H1 (cell line): ENCODE data around the gene CDK8. TPM values are rescaled to one million over a fixed set of nuclear protein-coding genes. Genes with fewer than 3 reads are reported as not detected.

ENCODE experiments used
- CTCF ChIA-PET: fragments of 300-600 bp; sonication (Branson Sonifier 250); formaldehyde crosslinking; loops from one replicate; lab custom pipeline; 2021; ENCODE audit not compliant: partially characterized antibody; lab: Charles Lee
- POLR2A ChIA-PET: fragments of 300-600 bp; sonication (Branson Sonifier 250); formaldehyde crosslinking; loops from one replicate; lab custom pipeline; 2021; ENCODE audit warnings: inconsistent platforms; ENCODE audit not compliant: partially characterized antibody; lab: Charles Lee
- DNase-seq, 2 experiments: peaks; one replicate each; pipeline versions ENCODE4 v3.0.0 to v3.0.0-alpha.2; 2010 to 2022; ENCODE audit warnings: low spot score in 2 of 2, low read depth in 1 of 2, mixed read lengths in 1 of 2
- FAIRE-seq: peaks from 2 replicates; lab custom pipeline; 2011; peaks lifted over from hg19 to GRCh38; lab: Jason Lieb, UNC
- H2AFZ ChIP-seq: 2 replicates; pipeline ENCODE4 v1.8.1; 2012; ENCODE audit warnings: low read length, inconsistent platforms
- H2AK5ac ChIP-seq: 2 replicates; pipeline ENCODE4 v1.6.1; 2013; ENCODE audit warnings: low read depth, low read length
- H2BK120ac ChIP-seq: replicated peaks from 2 replicates; pipeline ENCODE3; 2013; ENCODE audit warnings: low read depth, low read length, inconsistent platforms
- H2BK12ac ChIP-seq: 2 replicates; pipeline ENCODE4 v1.6.1; 2013; ENCODE audit warnings: low read depth, low read length
- H2BK15ac ChIP-seq: 2 replicates; pipeline ENCODE4 v1.6.1; 2013; ENCODE audit warnings: low read length
- H2BK20ac ChIP-seq: 2 replicates; pipeline ENCODE4 v1.6.1; 2013; ENCODE audit warnings: low read length
- H2BK5ac ChIP-seq: 2 replicates; pipeline ENCODE4 v1.6.1; 2013; ENCODE audit warnings: low read depth, low read length
- H3K14ac ChIP-seq: 2 replicates; pipeline ENCODE4 v1.6.1; 2013; ENCODE audit warnings: inconsistent platforms; ENCODE audit not compliant: insufficient read length
- H3K18ac ChIP-seq: 2 replicates; pipeline ENCODE4 v1.6.1; 2013; ENCODE audit warnings: low read length; ENCODE audit errors: extremely low read depth
- H3K23ac ChIP-seq: 2 replicates; pipeline ENCODE4 v1.6.1; 2013; ENCODE audit warnings: inconsistent platforms; ENCODE audit not compliant: insufficient read length
- H3K23me2 ChIP-seq: 2 replicates; pipeline ENCODE4 v1.6.1; 2013; ENCODE audit warnings: low read depth, low read length
- H3K27ac ChIP-seq: 2 replicates; pipeline ENCODE4 v1.6.1; 2011; ENCODE audit warnings: low read depth, low read length, inconsistent platforms
- H3K27me3 ChIP-seq, 4 experiments: replicated peaks in 1 of 4; 1 replicate in 1 of 4; 2 replicates in 3 of 4; pipeline versions ENCODE4 v1.6.1 to v1.8.1; 2011 to 2013; ENCODE audit warnings: low read length in 3 of 4, mild to moderate bottlenecking in 3 of 4, inconsistent platforms in 2 of 4, mixed read lengths in 2 of 4, moderate library complexity in 1 of 4; ENCODE audit not compliant: control insufficient read depth in 3 of 4, insufficient read depth in 3 of 4; ENCODE audit errors: extremely low read depth in 1 of 4
- H3K36me3 ChIP-seq, 4 experiments: 2 replicates each; pipeline versions ENCODE4 v1.6.1 to v1.8.1; 2011 to 2013; ENCODE audit warnings: mild to moderate bottlenecking in 4 of 4, low read length in 3 of 4, moderate library complexity in 2 of 4, control low read depth in 1 of 4, inconsistent platforms in 1 of 4; ENCODE audit not compliant: insufficient read depth in 4 of 4, control insufficient read depth in 2 of 4
- H3K4ac ChIP-seq: replicated peaks from 2 replicates; pipeline ENCODE3; 2013; ENCODE audit warnings: low read length, low read depth, mixed read lengths, inconsistent platforms; ENCODE audit not compliant: insufficient read length
- H3K4me1 ChIP-seq, 4 experiments: replicated peaks in 1 of 4; 1 replicate in 1 of 4; 2 replicates in 3 of 4; pipeline versions ENCODE4 v1.6.1 to v1.8.1; 2011 to 2013; ENCODE audit warnings: low read length in 3 of 4, inconsistent platforms in 2 of 4, mixed read lengths in 1 of 4; ENCODE audit not compliant: insufficient read depth in 4 of 4, control insufficient read depth in 3 of 4
- H3K4me2 ChIP-seq, 2 experiments: 2 replicates each; pipeline versions ENCODE4 v1.6.1 to v1.8.1; 2011 to 2013; ENCODE audit warnings: low read depth in 2 of 2, low read length in 2 of 2, control low read depth in 1 of 2, inconsistent platforms in 1 of 2, mild to moderate bottlenecking in 1 of 2; ENCODE audit not compliant: insufficient read depth in 1 of 2
- H3K4me3 ChIP-seq, 4 experiments: fragments of 200-600, 300-600 bp in 1 of 4; sonication (generic), shearing (Covaris generic), sonication (Bioruptor Twin) in 1 of 4; 2 replicates each; pipeline versions ENCODE4 v1.5.1 to v1.8.1; 2011 to 2016; ENCODE audit warnings: low read length in 4 of 4, low read depth in 3 of 4, control low read depth in 2 of 4, inconsistent platforms in 2 of 4, mild to moderate bottlenecking in 2 of 4, mixed read lengths in 1 of 4, moderate library complexity in 1 of 4; ENCODE audit not compliant: insufficient read depth in 2 of 4; ENCODE audit errors: extremely low read depth in 1 of 4
- H3K56ac ChIP-seq: replicated peaks from 2 replicates; pipeline ENCODE3; 2013; ENCODE audit warnings: low read depth, mild to moderate bottlenecking, mixed read lengths, low read length, inconsistent platforms; ENCODE audit not compliant: insufficient read length
- H3K79me1 ChIP-seq: 2 replicates; pipeline ENCODE4 v1.6.1; 2013; ENCODE audit warnings: low read depth, low read length, control low read depth
- H3K79me2 ChIP-seq, 2 experiments: 2 replicates each; pipeline versions ENCODE4 v1.6.1 to v1.8.1; 2012 to 2013; ENCODE audit warnings: low read length in 2 of 2, mild to moderate bottlenecking in 2 of 2, inconsistent platforms in 1 of 2; ENCODE audit not compliant: insufficient read depth in 2 of 2, control insufficient read depth in 1 of 2
- H3K9ac ChIP-seq, 4 experiments: replicated peaks in 1 of 4; 1 replicate in 1 of 4; 2 replicates in 3 of 4; pipeline versions ENCODE4 v1.6.1 to v1.8.1; 2011 to 2013; ENCODE audit warnings: low read depth in 3 of 4, low read length in 3 of 4, control low read depth in 2 of 4, mild to moderate bottlenecking in 2 of 4, moderate library complexity in 2 of 4, inconsistent platforms in 1 of 4; ENCODE audit errors: extremely low read depth in 1 of 4
- H3K9me3 ChIP-seq, 2 experiments: 2 replicates each; pipeline versions ENCODE4 v1.6.1 to v1.8.1; 2012 to 2013; ENCODE audit warnings: mild to moderate bottlenecking in 2 of 2, moderate library complexity in 2 of 2, control low read depth in 1 of 2, inconsistent platforms in 1 of 2, low read depth in 1 of 2, low read length in 1 of 2, mixed read lengths in 1 of 2; ENCODE audit not compliant: insufficient read depth in 2 of 2
- H4K20me1 ChIP-seq, 2 experiments: replicated peaks in 1 of 2; 2 replicates each; pipeline versions ENCODE3 to v1.8.1; 2011 to 2013; ENCODE audit warnings: inconsistent platforms in 2 of 2, low read length in 2 of 2, mild to moderate bottlenecking in 1 of 2; ENCODE audit not compliant: insufficient read depth in 2 of 2, control insufficient read depth in 1 of 2
- H4K5ac ChIP-seq: 2 replicates; pipeline ENCODE4 v1.6.1; 2013; ENCODE audit warnings: low read length, low read depth, mixed read lengths, inconsistent platforms; ENCODE audit not compliant: insufficient read length
- H4K8ac ChIP-seq: 2 replicates; pipeline ENCODE4 v1.8.0; 2013; ENCODE audit warnings: mild to moderate bottlenecking, moderate library complexity, low read length, inconsistent platforms; ENCODE audit not compliant: insufficient read depth; ENCODE audit errors: extremely low read depth
- H4K91ac ChIP-seq: replicated peaks from 2 replicates; pipeline ENCODE3; 2013; ENCODE audit warnings: low read length, mixed read lengths, inconsistent platforms; ENCODE audit not compliant: insufficient read length
- KDM5A ChIP-seq: fragments of 200-600 bp; IDR thresholded peaks from 2 replicates; pipeline ENCODE4 v1.7.1; 2012; ENCODE audit warnings: mild to moderate bottlenecking, low read length, inconsistent platforms, mixed read lengths
- NRF1 ChIP-seq: IDR thresholded peaks from 2 replicates; pipeline ENCODE4 v1.6.1; 2011; ENCODE audit warnings: mild to moderate bottlenecking, low read depth, low read length, improper control_type of control experiment
- POLR2AphosphoS5 ChIP-seq: IDR thresholded peaks from 2 replicates; pipeline ENCODE4 v1.6.1; 2011; ENCODE audit warnings: low read depth, low read length
- TBP ChIP-seq: IDR thresholded peaks from 2 replicates; pipeline ENCODE4 v1.6.1; 2011; ENCODE audit warnings: low read depth, low read length, improper control_type of control experiment
- ZNF274 ChIP-seq: IDR thresholded peaks from 2 replicates; pipeline ENCODE4 v1.7.0; 2012; ENCODE audit warnings: low read length, borderline replicate concordance; ENCODE audit errors: extremely low read depth
- WGBS, 2 experiments: shearing (Covaris generic) in 1 of 2; methylation state at CpG; one replicate each; pipeline versions ENCODE4 v1.1.6 to v1.1.7; 2013 to 2015; ENCODE audit warnings: low lambda C conversion rate in 2 of 2, mixed read lengths in 2 of 2, inconsistent platforms in 1 of 2, low coverage in 1 of 2, missing lambda C conversion rate in 1 of 2; ENCODE audit not compliant: insufficient replicate concordance in 2 of 2, insufficient coverage in 1 of 2, insufficient read length in 1 of 2; ENCODE audit errors: extremely low coverage in 1 of 2, missing lambda C conversion rate in 1 of 2; 5-methylcytosine and 5-hydroxymethylcytosine counted together
- polyA plus RNA-seq, 7 experiments: library from polyadenylated mRNA; depleted of rRNA in 3 of 7; stranded (reverse) in 5 of 7; unstranded in 2 of 7; fragments of >200 nt in 5 of 7; fragments of 200-250 nt in 2 of 7; gene quantifications; 1 replicate in 5 of 7; 2 replicates in 1 of 7; 4 replicates in 1 of 7; pipeline versions ENCODE4 v1.2.1 to v1.2.3, GENCODE V29; 2011 to 2013; ENCODE audit warnings: missing spikeins in 2 of 7, mixed read lengths in 2 of 7
- total RNA-seq: library from RNA; stranded (reverse); fragmentation: NEBNext Ultra II Directional; extraction: Animal tissue kit (Norgen Biotek cat#: 25700); gene quantifications from 2 replicates; pipeline ENCODE4 v1.2.1, GENCODE V29; 2021

Gene CDK8
- total and polyA plus RNA-seq, 2 of the 8 experiments (the other 6 are each of a cell fraction or from before 2014, with no cell fraction given), result 22.1 to 25.6 TPM

DNA sequence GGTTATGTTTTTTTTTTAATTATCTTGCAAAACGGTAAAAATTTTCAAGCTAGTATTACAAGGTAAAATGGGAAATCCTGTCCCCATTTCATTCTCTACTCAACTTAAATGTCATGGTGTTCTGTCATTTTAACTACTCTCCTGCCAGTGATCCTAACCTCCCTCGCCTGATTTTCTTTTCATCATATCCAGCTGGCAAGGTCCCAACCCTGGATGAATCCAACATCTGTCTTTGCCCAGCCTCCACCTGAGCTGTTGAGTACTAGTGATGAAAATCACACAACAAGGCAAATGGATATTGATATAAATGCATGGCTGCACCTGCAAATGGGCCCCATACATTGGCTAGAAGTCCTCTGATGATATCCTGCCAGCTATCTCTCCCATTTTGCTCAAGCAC, 6.9 kb upstream of the CDK8 start:
- POLR2A ChIA-PET, result interaction anchor here (1.2 kb wide), 1 partner anchor 10 kb away, joined by 3 read pairs; no protein-coding TSS in a partner anchor
- peaks cover 4% of the 10 kb centered on the region; the same call in 1 of the 2 replicates for H3K23me2 ChIP-seq
- no peak overlapping the region for H3K56ac ChIP-seq
- H2AFZ ChIP-seq, result no peak overlapping the region
- H4K91ac ChIP-seq, result no peak overlapping the region
- no peak overlapping the region for H2BK120ac ChIP-seq
- H2BK12ac ChIP-seq, result no peak overlapping the region
- no peak overlapping the region for H4K8ac ChIP-seq
- H2BK20ac ChIP-seq, result no peak overlapping the region
- no peak overlapping the region for H3K4ac ChIP-seq
- no peak overlapping the region for H3K23ac ChIP-seq
- DNase-seq (no peak), FAIRE-seq (no peak)
- H3K18ac ChIP-seq, result no peak overlapping the region
- no peak overlapping the region for H3K4me3 ChIP-seq
- H3K4me1 ChIP-seq, result no peaks in the 10 kb centered on the region
- H4K5ac ChIP-seq, result no peak overlapping the region
- CTCF ChIA-PET, result interaction anchor here (1.8 kb wide), 1 partner anchor 10 kb away, joined by 5 read pairs; no protein-coding TSS in a partner anchor
- H2BK15ac ChIP-seq, result no peak overlapping the region
- H3K27ac ChIP-seq, result no peak overlapping the region
- WGBS, 2 experiments, result 76% methylated on average over 2 of the region's 2 CpGs; no CpG with 5 or more reads in 1 of the 2 experiments
- no peaks in the 10 kb centered on the region for H3K79me1 ChIP-seq
- H3K79me2 ChIP-seq, result no peaks in the 10 kb centered on the region
- H2AK5ac ChIP-seq, result no peak overlapping the region
- H2BK5ac ChIP-seq, result no peak overlapping the region
- no peak overlapping the region for H3K9ac ChIP-seq
- no peaks in the 10 kb centered on the region for H4K20me1 ChIP-seq
- H3K27me3 ChIP-seq, result no peaks in the 10 kb centered on the region
- H3K4me2 ChIP-seq, result no peak overlapping the region
- no peaks in the 10 kb centered on the region for H3K9me3 ChIP-seq
- H3K36me3 ChIP-seq, result no peaks in the 10 kb centered on the region
- H3K14ac ChIP-seq, result no peak overlapping the region
- no peak for TF ChIP-seq POLR2AphosphoS5
- TF ChIP-seq TBP, result no peak
- no peak for TF ChIP-seq ZNF274
- no peak for TF ChIP-seq NRF1
- TF ChIP-seq KDM5A, result no peak
